MCF 10A (cell line): ENCODE results near the gene SCAPER. TPM values are rescaled to one million over a fixed set of nuclear protein-coding genes. Genes with fewer than 3 reads are reported as not detected.

Source experiments
- BruUV-seq: library from RNA; stranded (reverse); fragments of 400-500 nt; replicated peaks from 2 replicates; lab custom pipeline; 2021; lab: Mats Ljungman, UMichigan
- CTCF ChIA-PET: fragments of 300-600 bp; sonication (Branson Sonifier 250); formaldehyde crosslinking; extraction: SDS; loops from one replicate; lab custom pipeline; 2021; ENCODE audit warnings: antibody characterized with exemption, inconsistent platforms; lab: Yijun Ruan, JAX
- POLR2A ChIA-PET: fragments of 300-600, 350-650 bp; sonication (Branson Sonifier 250); formaldehyde crosslinking; extraction: SDS; loops from one replicate; lab custom pipeline; 2020; ENCODE audit warnings: antibody characterized with exemption, inconsistent platforms; lab: Yijun Ruan, JAX
- DNase-seq: peaks from one replicate; pipeline ENCODE4 v3.0.0-alpha.2; 2018; ENCODE audit not compliant: unreplicated experiment
- H3K27ac Mint-ChIP-seq: one replicate; pipeline ENCODE4 v1.8.0; 2022; ENCODE audit warnings: mild to moderate bottlenecking, low read depth, mixed read lengths; ENCODE audit not compliant: unreplicated experiment
- H3K27me3 Mint-ChIP-seq: one replicate; pipeline ENCODE4 v1.8.0; 2022; ENCODE audit warnings: mixed read lengths; ENCODE audit not compliant: insufficient read depth, unreplicated experiment
- H3K36me3 Mint-ChIP-seq: one replicate; pipeline ENCODE4 v1.8.0; 2022; ENCODE audit warnings: mild to moderate bottlenecking, moderate library complexity, mixed read lengths; ENCODE audit not compliant: insufficient read depth, unreplicated experiment
- H3K4me1 Mint-ChIP-seq: one replicate; pipeline ENCODE4 v1.8.0; 2022; ENCODE audit warnings: mixed read lengths; ENCODE audit not compliant: insufficient read depth, unreplicated experiment
- H3K4me3 Mint-ChIP-seq: one replicate; pipeline ENCODE4 v1.8.0; 2022; ENCODE audit warnings: mild to moderate bottlenecking, moderate library complexity, mixed read lengths; ENCODE audit not compliant: unreplicated experiment
- H3K9me3 Mint-ChIP-seq: one replicate; pipeline ENCODE4 v1.8.0; 2022; ENCODE audit warnings: mixed read lengths; ENCODE audit not compliant: unreplicated experiment
- intact Hi-C: fragments of 100-400 bp; cut with micrococcal nuclease; formaldehyde crosslinking; loops from 2 replicates; pipeline ENCODE4 v1.14.1; 2022
- total RNA-seq: library from RNA; stranded (reverse); gene quantifications from 2 replicates; pipeline ENCODE4 v1.2.3, GENCODE V29; 2022
- TF ChIP-seq, protein P1 (sequence below): fragments of 200-600 bp; IDR thresholded peaks from one replicate; pipeline ENCODE4 v1.8.0; 2022; ENCODE audit warnings: antibody characterized with exemption, mild to moderate bottlenecking; ENCODE audit not compliant: unreplicated experiment

SCAPER gene
- total RNA-seq, 1 experiment from 2014 or later, result 9.5 TPM

DNA sequence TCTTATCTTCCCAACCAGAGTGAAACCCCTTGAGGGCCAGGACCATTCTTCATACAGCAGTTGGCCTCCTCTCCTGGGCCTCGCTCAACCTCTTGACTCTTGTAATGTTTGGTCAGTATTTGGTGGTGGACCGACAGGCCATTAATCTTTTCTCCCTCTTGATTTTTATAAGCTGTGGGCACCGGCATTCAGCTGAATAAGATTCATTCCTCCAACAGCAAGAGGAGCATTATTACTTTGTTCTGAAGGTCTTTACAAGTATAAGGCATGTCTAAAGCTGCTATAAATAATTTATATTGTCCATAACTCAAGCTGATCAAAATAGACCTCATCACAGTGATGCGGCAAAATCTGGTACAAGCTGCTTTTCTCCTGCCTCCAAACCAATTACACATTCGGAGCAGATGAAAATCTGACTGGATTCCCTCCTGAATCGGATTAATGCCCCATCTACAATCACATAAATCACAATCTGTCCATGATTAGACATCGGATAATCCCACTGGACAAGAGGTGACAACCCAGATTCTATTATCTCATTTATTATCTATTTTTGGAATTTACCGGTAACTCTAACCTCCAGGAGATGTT lies 576.9 kb downstream of the SCAPER start:
- H3K27me3 Mint-ChIP-seq, result no peaks in the 10 kb centered on the region

GRCh38 chr15:76327191-76328105 lies 577.7 kb downstream of the SCAPER start:
- POLR2A ChIA-PET, result no interaction called here
- TF ChIP-seq, protein P1, sequence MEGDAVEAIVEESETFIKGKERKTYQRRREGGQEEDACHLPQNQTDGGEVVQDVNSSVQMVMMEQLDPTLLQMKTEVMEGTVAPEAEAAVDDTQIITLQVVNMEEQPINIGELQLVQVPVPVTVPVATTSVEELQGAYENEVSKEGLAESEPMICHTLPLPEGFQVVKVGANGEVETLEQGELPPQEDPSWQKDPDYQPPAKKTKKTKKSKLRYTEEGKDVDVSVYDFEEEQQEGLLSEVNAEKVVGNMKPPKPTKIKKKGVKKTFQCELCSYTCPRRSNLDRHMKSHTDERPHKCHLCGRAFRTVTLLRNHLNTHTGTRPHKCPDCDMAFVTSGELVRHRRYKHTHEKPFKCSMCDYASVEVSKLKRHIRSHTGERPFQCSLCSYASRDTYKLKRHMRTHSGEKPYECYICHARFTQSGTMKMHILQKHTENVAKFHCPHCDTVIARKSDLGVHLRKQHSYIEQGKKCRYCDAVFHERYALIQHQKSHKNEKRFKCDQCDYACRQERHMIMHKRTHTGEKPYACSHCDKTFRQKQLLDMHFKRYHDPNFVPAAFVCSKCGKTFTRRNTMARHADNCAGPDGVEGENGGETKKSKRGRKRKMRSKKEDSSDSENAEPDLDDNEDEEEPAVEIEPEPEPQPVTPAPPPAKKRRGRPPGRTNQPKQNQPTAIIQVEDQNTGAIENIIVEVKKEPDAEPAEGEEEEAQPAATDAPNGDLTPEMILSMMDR, result no peak
- Mint-ChIP-seq H3K27me3 (no peaks in the 10 kb centered on the region), H3K4me1 (no peaks in the 10 kb centered on the region), H3K36me3 (no peaks in the 10 kb centered on the region), H3K4me3 (no peak overlapping the region), H3K27ac (no peak overlapping the region), H3K9me3 (no peaks in the 10 kb centered on the region)
- intact Hi-C loops, result no loop called here
- no TSS peak for BruUV-seq
- CTCF ChIA-PET, result interaction anchor here (0.6 kb wide), 1 partner anchor 135 kb away, joined by 3 read pairs; no protein-coding TSS in a partner anchor
- DNase-seq, result no peak

More for the DNA sequence above, 576.9 kb downstream of the SCAPER start:
- intact Hi-C loops, result no loop called here
- no TSS peak for BruUV-seq
- H3K9me3 Mint-ChIP-seq, result no peaks in the 10 kb centered on the region
- no peaks in the 10 kb centered on the region for H3K36me3 Mint-ChIP-seq
- no peak overlapping the region for H3K4me3 Mint-ChIP-seq
- POLR2A ChIA-PET, result no interaction called here
- TF ChIP-seq, protein P1, result no peak
- no peaks in the 10 kb centered on the region for H3K4me1 Mint-ChIP-seq
- DNase-seq, result no peak
- CTCF ChIA-PET, result interaction anchor here (0.6 to 0.7 kb wide), 3 partner anchors 18 to 42 kb away, joined by 3 to 5 read pairs (median 4); no protein-coding TSS in a partner anchor
- H3K27ac Mint-ChIP-seq, result no peak overlapping the region

DNA sequence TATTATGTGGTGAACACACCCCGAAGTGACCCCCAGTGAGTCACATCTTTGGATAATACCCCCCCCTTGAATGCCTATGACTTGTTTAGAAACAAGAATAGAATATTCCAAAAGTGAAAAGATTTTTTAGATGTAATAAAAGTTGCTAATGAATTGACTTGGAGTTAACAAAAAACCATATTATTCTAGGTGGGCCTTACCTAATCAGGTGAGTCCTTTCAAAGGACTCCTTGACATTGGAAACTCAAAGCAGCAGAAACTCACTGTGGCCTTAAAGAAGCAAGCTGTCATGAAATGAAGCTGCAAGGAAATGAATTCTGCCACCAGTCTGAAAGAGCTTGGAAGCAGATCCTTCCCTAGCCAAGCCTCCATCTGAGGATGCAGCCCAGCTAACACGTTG lies 579.4 kb downstream of the SCAPER start:
- TF ChIP-seq, protein P1, result no peak
- ChIA-PET POLR2A (interaction anchor here (2.4 kb wide), 1 partner anchor 14 kb away, joined by 11 read pairs; the partner anchor contains the start of gene ETFA), CTCF (interaction anchor here (0.7 kb wide), 1 partner anchor 210 kb away, joined by 3 read pairs; no protein-coding TSS in a partner anchor)
- Mint-ChIP-seq H3K27ac (no peak overlapping the region), H3K9me3 (no peaks in the 10 kb centered on the region), H3K4me1 (no peaks in the 10 kb centered on the region), H3K4me3 (no peak overlapping the region), H3K27me3 (no peaks in the 10 kb centered on the region), H3K36me3 (no peaks in the 10 kb centered on the region)
- no TSS peak for BruUV-seq
- DNase-seq, result no peak
- intact Hi-C loops, result no loop called here

GRCh38 chr15:76324066-76324465 lies 581.1 kb downstream of the SCAPER start:
- no TSS peak for BruUV-seq

More at GRCh38 chr15:76324066-76324465, 581.1 kb downstream of the SCAPER start:
- ChIA-PET POLR2A (interaction anchor here (2.0 to 2.4 kb wide), 2 partner anchors 10 to 12 kb away, joined by 6 to 11 read pairs; partner anchors contain the start of gene ETFA), CTCF (interaction anchor here (1.3 kb wide), 1 partner anchor 705 kb away, joined by 3 read pairs; no protein-coding TSS in a partner anchor)
- H3K4me1 Mint-ChIP-seq, result no peaks in the 10 kb centered on the region
- H3K9me3 Mint-ChIP-seq, result no peaks in the 10 kb centered on the region
- TF ChIP-seq, protein P1, result no peak
- no peaks in the 10 kb centered on the region for H3K36me3 Mint-ChIP-seq
- H3K27ac Mint-ChIP-seq, result no peak overlapping the region
- H3K27me3 Mint-ChIP-seq, result no peaks in the 10 kb centered on the region
- intact Hi-C loops, result no loop called here
- no peak for DNase-seq
- no peak overlapping the region for H3K4me3 Mint-ChIP-seq
